ENCODE results near the gene CASP1.

- TF ChIP-seq JUND (IDR thresholded peaks at IDR 0.05) (no peak), MAX (IDR thresholded peaks at IDR 0.05) (no peak), GABPA (IDR thresholded peaks at IDR 0.05 in 1 of 2, conservative IDR thresholded peaks at IDR 0.05 in 1 of 2) (no peak), EGR1 (IDR thresholded peaks at IDR 0.05; ENCODE audit: low read depth in 2 of 2) (no peak), CTCF (IDR thresholded peaks at IDR 0.05; ENCODE audit: low read depth, low read length, missing input control) (no peak), TAF1 (conservative IDR thresholded peaks at IDR 0.05) (no peak), FOXA1 (IDR thresholded peaks at IDR 0.05) (no peak)
These were observed 30.9 kb downstream of the CASP1 start for GRCh38 chr11:105004021-105004420.
